ENCODE data around the gene TADA1.

The TADA1 gene

GRCh38 chr1:166875734-166876539 lies at the start of gene TADA1:
Gene TADA1, minus strand, starts transcription at chr1:166876264. Its CDS starts 31 bp downstream, at chr1:166876233.
- DNase-seq = peak; percentile 99

DNA sequence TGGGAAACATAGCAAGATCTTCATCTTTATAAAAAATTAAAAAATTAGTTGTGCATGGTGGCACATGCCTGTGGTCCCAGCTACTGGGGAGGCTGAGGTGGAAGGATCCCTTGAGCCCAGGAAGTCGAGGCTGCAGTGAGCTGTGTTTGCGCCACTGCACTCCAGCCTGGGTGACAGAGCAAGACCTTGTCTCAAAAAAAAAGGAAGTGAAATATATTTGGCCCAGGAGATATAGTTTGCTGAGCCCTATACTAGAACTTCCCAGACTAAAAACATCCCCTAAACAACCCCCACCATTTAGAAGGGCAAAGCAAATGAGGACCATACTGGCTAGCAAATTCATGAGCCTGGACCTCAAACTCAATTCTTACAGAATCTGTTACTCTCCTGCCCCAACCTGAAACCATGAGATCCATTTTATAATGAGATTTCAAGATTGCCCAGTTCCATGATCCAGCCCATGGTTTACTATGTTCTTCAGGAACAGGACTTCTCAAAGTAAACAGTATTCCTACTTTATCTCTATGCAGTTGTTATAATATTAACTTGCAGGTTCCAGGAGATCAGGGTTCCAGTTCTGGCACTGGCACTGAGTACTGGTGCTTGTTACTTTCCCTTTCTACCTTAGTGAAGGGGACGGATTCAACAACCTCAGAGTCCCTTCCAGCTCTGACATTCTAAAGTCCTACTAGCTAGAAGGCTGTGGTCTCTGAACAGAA lies 48.9 kb upstream of the TADA1 start:
- no peak for DNase-seq

DNA sequence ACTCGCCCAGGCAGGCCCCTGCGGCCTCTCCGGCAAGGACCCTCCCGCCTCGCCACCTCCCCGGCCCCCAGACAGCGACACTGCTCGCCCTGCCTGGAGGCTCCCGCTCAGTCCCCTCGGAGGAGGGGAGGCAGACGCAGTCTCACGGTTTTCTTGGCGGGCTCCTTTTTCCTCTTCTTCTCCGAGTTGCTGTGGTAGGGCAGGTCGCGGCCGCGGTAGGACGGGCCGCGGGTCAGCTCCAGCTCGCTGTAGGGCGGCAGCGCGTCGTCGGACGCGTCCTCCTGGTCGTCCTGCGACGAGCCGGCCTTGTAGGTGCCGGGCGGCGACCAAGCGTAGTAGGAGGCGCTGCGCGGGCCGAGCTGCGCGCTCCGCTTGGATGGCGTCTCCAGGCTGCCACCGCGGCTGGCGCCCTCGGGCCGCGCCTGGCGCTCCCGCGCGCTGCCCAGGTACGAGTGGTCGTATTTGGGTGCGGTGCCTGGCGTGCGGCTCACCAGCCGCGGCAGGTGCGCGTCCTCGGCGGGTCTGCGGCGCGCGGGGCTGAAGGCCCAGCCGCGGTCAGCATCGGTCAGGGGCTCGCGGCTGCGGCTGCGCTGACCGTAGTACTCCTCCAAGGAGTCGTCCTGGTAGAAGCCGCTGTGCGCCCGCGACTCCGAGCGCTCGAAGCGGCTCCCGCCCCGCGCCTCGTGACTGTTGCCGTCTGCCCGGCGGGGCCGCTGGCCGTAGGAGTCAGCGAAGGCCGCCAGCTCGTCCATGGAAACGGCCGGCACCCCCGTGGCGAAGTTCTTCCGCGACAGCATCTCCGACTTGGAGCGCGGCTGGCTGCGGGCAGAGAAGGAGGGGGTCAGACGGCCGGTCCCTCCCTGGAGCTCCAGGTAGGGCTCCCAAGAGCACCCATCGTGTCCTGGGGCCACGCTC lies 44.8 kb upstream of the TADA1 start:
- DNase-seq = no peak

DNA sequence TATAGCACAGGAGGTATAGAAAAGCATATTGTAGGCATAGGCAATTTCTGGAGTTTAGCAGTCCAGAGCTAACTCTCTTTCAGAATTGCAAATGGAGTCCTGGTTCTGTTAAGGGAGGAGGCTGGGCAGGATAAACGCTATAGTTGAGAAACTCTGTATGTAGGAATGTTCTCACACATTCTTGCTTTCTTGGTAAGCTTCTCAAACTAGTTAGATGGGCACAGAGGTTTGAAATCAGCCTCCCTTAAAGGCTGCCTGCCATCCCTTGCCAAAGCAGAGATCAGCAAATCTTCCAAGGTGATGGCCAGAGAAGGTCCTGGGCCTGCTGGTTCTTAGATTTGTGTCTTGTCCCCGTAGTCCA lies 42.9 kb upstream of the TADA1 start:
- DNase-seq = no peak

- no peak for DNase-seq
Measured at GRCh38 chr1:166918088-166918955, 42.3 kb upstream of the TADA1 start.

- no peak for DNase-seq
Measured at GRCh38 chr1:166915941-166916340, 39.9 kb upstream of the TADA1 start.

DNA sequence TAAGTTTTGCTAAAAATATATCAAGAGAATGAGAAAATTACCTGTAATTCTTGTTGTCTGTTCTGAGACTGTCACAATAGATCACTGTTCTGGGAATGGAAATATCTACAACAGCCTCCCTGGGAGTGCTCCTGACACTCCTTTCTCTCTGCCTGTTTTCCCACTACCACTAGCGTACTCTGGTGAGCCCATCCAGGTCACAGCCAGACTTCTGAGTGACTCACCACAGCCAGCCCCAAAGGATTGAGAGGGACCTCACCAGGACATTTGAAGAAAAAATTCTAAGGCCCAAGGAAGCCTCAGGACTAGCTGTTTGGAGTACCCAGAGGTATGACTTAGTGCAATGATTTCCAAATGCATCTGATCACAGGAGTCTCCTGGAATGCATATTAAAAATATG lies 39.0 kb upstream of the TADA1 start:
- DNase-seq = no peak

DNA sequence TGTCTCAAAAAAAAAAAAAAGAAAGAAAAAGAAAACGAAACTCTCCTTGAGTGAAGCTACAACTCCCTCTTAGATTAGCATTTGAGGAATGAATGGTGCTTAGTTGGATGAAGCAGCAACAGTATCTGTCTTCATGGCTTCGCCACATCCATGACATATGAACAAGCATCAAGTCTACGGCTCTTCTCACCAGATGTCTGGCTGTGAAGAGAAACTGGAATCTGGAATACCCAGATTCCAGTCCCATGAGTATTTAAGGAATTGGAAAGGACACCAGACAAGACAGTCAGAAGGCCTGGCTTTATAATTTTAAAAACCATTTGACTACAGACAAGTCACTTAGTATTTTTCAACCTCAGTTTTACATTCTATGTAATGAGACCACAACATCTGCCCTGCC lies 38.0 kb upstream of the TADA1 start:
- DNase-seq = no peak

DNA sequence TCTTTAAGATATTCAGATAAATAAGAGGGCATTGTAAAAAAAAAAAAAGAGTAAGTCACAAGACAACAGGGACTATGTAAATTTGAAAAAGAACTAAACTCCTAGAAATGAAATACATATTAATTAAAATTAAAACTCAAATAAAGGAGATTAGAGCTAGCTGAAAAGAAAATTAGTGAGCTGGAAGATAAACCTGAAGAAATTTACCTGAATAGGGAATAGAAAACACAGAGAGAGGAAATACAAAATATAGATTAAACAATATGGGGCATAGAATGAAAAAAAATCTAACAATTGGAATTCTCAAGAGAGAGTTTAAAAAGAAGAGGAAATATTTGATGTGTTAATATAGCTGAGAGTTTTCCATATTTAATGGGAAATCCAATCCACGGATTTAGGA lies 35.6 kb upstream of the TADA1 start:
- DNase-seq = no peak

DNA sequence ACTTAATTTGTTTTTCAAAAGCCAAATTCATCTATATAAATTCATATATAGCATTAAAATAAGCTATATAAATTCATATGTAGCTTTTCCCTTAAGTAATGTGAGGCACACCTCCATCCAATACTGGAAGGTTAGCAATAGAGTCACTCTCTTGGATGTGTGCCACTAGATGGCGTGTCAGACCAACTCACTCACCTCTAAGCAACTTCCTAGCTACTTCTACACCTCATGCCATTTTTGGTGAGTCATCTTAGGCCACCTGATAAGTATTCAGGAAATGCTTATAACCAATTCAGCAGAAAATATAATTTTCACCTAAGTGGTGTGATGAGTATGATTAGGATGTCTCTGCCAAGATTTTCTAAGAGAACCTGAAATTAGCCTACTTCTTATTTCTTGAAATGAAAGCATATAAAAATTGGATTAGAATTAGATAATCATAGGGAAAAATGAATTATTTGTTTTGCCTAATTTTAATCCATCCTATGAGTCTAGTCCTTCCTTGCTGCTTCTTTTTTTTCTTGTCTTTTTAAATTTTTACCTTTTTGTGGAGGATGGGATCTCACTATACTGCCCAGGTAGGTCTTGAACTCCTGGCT lies 34.4 kb upstream of the TADA1 start:
- DNase-seq = peak; percentile 80

DNA sequence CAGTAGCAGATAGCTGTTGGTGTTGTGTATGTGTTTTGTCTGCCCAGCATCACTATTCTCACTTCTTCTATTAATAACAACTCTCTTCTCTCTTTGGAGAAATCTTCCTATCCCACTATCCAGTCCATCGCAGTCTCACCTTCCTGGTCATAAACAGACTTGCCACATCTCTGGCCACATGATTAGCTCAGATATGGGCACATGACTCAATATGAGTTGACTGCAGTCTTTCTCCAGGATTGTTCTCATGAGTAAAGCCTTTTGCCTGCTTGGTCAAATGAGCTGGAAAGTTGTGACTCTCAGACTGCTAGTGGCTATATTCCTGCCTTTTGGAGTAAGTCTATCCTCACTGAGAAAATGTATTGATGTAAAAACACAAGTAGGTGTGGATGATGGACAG lies 32.9 kb upstream of the TADA1 start:
- DNase-seq = no peak

DNA sequence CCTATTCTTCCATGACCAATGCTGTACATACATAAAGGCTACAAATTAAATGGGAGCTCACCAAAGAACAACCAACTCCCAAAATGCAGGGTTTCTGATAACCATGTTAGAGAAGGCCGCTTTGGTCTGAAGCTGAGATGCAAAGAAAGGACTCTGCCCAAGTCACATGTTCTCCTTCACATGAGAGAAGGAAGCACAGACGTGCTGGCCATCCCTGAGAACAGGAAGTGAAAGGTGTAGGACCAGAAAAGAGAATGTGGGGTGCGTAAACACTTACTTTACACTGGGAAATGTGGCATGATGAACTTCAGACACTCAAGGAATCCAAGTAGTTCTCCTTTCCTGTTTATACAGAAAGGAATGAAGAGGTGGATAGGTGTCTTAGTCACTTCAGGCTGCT lies 31.7 kb upstream of the TADA1 start:
- DNase-seq = no peak

GRCh38 chr1:166907051-166907450 lies 31.0 kb upstream of the TADA1 start:
- no peak for DNase-seq

GRCh38 chr1:166906647-166907046 lies 30.6 kb upstream of the TADA1 start:
- DNase-seq = no peak

DNA sequence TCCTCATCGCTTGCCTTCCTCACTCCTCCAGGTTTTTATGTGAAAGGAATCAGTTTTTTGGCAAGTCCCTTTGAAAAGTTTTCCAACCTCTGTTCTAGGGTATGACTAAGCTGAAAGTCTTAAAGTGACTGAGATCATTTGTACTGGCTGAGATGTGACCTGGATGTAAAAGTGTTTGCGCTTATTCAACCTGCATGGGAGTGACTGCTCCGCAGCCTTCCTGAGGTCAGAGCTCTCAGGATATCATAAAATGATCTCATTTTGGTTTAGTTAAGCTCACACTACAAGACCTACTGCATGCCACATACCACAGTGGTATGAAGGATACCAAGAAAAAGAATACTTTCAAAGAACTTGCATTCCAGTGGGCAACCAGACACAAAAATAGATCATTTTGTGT lies 29.8 kb upstream of the TADA1 start:
- no peak for DNase-seq

DNA sequence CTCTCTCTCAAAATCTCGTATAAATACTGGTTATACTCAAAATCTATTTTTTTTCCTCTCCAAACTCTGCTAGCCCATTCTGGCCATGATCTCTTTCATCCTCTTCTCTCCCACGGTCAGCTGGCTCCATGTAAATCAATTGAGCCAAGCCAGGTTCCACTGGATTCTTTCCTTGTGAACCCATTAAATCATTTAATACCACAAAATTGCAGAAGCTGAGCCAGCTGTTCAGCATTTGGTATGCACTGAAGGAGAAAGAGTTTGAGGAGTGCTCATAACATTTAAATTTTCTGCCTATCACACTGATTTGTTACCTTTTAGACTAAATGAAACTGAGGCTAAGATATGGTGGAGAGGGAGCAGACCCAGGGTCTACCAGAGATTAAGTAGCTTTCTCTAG lies 29.1 kb upstream of the TADA1 start:
- no peak for DNase-seq

- no peak for DNase-seq
Measured at GRCh38 chr1:166903232-166903631, 27.2 kb upstream of the TADA1 start.

- no peak for DNase-seq
Measured at GRCh38 chr1:166902279-166902678, 26.2 kb upstream of the TADA1 start.

DNA sequence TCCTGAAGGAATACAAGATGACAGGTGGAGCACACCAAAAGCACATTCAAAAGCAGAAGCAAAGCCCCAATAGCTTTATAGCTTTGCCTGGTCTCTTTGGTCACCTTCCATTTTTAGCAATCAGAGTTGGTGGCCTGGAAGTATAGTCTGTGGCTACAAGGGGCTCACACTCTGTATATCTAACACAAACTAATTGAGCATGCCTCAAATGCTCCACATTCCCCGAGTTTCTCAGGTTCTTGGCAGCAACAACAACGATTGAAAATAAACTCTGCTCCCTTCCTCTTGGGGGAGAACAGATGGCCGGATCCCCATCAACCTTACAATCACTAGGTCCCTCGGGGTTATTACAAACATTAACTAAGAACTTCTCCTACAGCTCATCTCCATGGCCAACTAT lies 24.9 kb upstream of the TADA1 start:
- no peak for DNase-seq

DNA sequence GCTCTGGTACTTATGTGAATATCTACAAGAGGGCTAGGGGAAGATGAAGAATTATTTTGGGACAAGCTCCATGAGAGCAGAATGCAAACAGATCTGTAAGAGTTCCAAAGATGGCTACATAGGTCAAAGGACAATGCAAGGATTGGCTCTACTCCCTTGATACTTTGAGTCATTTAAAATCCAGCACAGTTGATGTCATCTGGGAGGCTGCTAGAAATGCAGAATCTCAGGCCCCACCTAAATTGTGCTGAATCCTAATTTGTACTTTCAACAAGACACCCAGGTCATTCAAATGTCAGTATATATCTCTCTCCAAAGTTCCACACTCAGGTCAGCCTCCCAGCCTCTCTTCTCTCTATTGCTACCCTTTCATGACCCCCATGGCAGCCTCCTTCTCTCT lies 23.7 kb upstream of the TADA1 start:
- no peak for DNase-seq

DNA sequence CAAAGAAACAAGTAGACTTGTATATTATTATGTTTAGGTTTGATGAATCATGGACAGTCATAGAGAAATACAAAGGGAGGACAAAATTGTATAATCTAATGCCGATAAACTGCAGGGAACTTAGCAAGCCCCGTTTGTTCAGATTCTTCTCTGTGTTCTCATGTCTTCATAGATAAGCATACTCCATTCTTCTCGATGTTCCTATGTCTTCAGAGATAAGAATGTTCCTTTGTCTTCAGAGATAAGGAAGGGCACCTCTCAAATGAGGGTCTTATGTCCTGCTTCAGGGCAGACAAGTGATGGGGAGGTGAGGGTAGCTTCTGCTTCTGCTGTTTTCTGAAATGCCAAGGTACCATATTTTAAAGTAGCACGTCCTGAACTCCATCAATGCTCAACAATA lies 19.7 kb upstream of the TADA1 start:
- no peak for DNase-seq

DNA sequence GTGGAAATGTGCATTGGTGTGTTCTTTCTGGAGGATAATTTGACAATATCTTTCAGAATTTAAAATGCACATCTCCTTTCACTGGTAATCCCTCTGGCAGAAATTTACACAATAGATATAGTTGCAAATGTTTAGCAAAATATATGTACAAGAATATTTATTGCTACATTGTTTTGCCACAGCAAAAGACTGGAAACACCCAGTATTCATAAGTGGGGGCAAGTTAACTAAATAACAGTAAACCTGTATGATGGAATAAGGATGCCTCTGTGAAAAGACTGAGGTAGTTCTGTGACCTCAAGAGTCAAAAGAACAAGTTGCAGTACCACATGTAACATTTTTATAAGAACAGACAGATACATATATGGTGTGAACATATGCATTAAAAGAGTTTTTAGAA lies 13.7 kb upstream of the TADA1 start:
- no peak for DNase-seq
